WTC11 (cell line): ENCODE results near the gene WWOX.

Source experiments
- FOXK1 ChIP-seq: sonication (generic); formaldehyde crosslinking; IDR thresholded peaks from 2 replicates; pipeline ENCODE4 v1.8.0; 2022; ENCODE audit warnings: mild to moderate bottlenecking, moderate library complexity, missing genetic modification reagents
- NFATC4 ChIP-seq: fragments of 250-450 bp; sonication (Bioruptor Pico); IDR thresholded peaks from 2 replicates; pipeline ENCODE4 v1.9.0; 2021; ENCODE audit warnings: mild to moderate bottlenecking

DNA sequence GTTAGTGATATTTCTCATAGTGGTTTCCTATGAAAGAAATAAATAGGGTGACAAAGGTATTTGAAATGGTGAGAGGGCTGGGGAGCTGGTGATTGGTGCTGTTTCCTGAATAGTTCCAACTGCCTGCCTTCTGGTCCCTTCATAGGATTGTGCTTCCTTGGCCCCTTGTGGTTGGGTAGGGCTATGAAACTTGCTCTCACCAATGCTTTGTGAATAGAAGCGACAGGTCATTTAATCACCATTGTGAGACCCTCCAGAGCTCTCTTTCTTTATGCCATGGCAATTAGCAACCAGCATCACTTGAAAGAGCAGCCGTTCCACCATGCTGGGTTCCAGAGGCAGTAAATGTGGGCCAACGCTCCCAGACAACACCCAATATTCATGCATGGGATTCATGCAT lies 23.7 kb upstream of the WWOX start:
- TF ChIP-seq NFATC4 (CRISPR knock-in tag) (no peak), FOXK1 (CRISPR knock-in tag) (no peak)
